GM18499 (cell line): ENCODE measurements around the gene GATAD1.
"Not testable (repeated sequence)": the region's sequence is repeated elsewhere in the genome, so short reads cannot be mapped to it uniquely, and the experiment has no call there.

Source experiments
- ATAC-seq: cut with Tn5 transposase; IDR thresholded peaks from one replicate; pipeline ENCODE4 v1.9.1; 2021; ENCODE audit warnings: moderate number of reproducible peaks; ENCODE audit not compliant: insufficient read depth, unreplicated experiment

GATAD1 gene

DNA sequence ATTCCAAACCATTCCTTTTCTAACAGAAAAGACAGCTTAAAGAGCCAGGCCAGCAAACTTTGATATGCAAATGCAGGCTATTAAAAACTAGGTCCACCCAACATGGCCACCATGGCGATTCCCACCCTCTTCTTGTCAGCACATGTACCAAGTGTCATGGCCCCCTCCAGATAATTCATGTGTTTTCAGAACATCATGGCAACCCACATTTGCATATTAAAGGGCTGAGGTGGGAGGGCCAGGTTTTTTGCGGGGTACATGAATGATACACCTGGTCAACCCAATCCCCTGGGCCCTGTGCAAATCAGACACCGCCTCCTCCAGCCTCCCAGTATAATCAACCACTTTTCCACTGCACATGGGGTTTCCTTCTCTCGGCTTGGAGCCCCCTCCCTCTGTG lies 31.4 kb downstream of the GATAD1 start:
- ATAC-seq: no peak

DNA sequence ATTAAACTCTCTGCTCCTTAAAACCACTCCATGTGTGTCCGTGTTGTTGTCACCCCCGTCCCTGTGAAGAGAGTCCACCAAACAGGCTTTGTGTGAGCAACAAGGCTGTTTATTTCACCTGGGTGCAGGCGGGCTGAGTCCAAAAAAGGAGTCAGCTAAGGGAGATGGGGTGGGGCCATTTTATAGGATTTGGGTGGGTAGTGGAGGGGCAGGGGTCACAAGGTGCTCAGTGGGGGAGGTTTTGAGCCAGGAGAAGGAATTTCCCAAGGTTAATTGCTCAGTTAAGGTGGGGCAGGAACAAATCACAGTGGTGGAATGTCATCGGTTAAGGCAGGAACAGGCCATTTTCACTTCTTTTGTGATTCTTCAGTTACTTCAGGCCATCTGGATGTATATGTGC lies 31.9 kb downstream of the GATAD1 start:
- not testable (repeated sequence) for ATAC-seq

DNA sequence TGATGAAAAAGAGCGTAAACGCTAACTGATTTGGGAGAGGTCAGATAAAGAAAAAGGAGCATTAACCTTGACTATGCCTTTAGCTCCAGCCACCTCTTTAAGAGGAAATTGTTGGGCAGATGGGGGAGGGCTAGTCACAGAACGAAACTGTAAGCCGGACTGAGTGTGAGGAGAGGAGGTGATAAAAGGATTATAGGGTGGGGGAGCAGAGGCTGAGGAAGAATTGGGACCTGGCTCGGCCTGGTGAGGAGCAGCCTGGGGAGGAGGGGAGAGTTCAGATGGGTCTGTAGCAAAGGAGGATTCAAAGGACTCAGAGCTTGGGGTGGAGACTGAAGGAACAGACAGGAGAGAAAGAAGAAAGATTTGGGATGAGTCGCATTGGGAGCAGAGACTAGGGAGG lies 36.3 kb downstream of the GATAD1 start:
- ATAC-seq: not testable (repeated sequence)

DNA sequence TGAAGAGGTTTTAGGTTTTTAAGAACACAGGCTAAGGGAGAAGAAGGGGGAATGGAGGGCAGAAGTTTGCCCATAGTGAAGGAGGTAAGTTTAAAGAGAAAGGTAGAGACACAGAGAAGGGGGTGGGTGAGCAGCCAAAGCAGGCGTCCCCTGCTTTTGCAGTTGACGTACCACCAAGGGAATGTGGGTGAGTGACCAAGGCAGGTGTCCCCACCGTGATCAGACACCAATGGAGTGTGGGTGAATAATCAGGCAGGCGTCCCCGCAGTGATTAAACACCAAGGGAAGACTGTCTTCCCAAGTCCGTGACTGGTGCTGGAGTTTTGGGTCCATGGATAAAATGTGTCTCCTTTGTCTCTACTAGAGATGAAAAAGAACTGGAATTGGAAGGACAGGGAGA lies 36.9 kb downstream of the GATAD1 start:
- ATAC-seq: not testable (repeated sequence)

DNA sequence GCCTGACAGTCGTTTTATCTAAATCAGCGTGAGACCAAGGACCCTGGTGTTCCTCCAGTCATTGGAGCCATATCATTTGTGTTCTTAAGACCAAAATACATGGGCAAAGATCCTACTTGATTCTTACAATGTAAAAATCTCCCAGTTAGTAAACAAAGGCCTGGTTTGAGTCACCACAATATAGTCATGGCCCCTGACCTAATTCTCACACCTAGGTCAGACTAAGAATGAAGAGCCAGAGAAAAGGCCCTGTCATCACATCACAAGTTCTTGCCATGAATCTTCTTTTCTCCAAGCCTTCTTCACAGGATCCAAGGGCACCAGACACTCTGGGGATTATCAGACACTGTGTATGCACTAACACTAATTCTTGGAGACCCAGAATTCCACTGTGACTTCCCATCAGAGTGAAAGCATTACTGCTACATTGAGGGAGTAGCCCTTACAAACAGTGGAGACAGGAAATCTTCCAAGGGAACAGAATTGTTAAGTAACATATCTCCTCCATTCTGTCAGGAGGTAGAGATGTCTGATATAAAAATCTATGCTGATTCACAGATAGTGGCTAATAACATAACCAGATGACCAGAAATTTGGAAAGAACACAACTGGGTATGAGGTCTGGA lies 38.1 kb downstream of the GATAD1 start:
- no peak for ATAC-seq

DNA sequence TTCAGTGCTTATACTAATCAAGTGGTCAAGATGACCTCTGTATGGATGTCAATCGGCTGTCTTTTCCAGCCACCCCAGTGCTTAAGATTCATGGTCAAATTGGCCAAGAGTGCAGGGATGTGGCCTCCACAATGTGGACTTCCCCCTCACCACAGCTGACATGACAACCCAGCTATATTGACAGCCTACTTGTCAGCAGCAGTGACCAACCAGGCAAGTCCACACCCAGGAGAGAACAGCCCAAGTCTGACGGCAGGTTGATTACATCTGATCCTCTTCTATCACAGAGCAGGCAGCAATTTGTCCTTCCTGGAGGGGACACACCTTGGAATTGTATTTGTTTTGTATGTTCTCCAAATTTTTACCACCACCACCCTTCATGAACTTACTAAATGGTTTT lies 38.7 kb downstream of the GATAD1 start:
- no peak for ATAC-seq

DNA sequence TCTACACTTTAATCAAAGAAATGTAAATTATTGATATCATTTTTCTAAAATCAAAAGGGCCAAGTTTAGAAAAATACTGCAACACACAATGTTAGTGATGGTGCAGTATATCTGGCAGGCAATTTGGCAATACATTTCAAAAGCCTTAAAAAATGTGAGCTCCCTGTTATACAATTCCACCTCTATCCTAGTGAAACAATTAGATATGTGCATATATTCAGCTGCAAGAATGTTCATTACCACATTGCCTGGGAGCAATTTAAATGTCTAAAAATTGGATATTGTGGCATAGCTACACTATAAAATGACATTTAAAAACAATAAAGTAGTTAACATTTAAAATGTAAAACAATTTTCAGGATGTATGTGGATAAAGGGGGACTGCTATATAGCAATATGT lies 40.5 kb downstream of the GATAD1 start:
- no peak for ATAC-seq

DNA sequence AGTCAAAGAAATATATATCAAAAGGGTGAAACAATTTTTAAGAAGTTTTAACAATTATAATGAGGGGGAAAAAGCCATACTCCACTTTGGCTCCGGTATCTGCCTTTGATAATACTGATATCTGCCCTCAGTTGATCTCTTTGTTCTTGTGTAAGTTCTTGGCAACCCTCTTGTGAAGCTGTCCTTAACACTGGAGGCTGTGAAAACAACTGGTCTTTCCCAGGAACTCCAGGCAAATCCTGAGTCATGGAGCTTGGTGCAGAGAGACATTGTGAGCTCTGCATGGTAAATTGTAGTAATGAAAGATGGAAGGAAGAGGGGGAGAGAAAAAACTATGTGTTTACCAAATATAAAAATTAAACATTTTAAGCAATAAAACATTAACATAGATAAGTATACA lies 42.4 kb downstream of the GATAD1 start:
- ATAC-seq: no peak

DNA sequence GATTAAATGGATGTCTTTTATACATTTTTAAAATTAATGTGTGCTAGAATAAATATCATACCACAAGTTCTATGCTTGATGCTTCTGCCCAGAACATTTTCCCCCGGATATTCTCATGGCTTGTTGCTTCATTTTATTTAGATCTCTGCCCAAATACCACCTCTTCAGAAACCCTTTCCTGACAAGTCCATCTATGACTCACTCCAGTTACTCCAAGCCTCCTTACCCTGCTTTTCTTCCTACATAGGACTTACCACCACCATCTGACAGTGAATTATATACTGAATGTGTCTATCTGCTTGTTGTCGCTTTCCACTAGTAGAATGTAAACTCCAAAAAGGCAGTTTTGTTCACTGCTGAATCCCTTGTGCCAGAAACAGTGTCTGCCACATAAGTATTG lies 49.6 kb downstream of the GATAD1 start:
- ATAC-seq: no peak

DNA sequence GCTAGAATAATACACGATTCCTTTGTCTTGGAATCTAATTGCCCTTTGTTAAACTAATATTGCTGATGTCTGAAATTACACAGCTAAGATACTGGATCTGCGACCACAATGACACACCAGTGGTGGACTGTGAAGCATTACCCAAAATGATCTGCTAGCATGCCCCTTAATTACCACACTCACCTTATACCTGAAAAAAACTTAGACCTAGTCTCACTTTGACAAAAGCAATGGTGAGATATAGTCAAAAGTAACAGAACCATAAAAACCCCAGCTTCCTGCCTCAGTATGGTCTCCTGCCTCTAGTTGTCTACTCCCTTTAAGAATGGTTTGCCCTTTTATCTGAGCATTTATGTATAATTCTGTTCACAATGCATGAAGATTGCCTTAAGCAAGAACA lies 51.3 kb downstream of the GATAD1 start:
- ATAC-seq: no peak

DNA sequence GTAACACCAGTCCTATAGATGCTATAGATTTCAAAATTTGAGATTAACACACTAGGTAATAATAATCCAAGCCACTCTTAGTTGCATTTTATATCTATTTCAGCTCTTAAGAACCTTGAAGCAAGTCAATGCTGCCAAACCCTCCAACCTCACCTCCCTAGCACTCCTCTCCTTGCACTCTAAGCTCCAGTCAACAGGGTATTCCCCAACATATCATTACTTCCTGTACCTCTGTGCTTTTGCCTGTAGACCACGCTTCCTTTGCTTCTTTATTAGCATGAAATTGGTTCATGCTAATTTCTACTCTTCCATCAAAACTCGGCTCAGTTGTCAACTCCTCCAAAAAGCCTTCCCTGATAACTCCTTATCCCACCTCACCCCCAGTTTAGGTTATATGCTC lies 56.5 kb downstream of the GATAD1 start:
- ATAC-seq: no peak

DNA sequence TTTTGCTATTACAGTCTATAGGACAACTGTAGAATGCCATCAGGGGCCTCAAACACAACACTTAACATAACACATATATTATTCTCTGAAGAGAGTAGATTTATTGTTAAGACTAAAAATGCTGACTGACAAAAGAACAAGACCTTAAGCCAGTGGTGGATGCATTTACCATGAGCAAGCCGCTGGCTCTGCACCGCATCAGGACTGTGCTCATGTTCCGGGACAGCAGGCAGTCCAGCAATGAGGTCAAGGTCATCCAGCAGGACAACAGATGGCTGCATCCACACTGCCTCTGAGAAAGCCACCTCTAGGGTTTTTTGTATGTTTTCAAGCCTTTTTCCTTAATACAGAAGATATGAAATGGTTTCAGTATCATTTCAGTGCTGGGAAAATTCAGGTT lies 57.3 kb downstream of the GATAD1 start:
- no peak for ATAC-seq

DNA sequence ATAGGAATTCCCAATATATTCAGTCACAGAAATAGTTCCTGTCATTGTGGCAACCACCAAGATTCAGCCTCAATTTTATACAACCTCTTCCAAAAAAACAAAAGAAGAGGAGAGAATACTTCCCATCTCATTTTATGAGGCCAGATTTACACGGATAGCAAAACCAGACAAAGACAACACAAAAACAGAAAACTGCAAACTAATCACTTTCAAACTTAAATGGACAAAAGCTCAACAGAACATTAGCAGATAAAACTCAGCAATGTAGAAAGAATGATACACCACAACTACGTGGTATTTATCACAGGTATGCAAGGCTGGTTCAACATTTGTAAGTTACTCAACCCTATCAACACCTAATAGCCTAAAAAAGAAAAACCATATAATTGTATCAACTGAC lies 59.1 kb downstream of the GATAD1 start:
- no peak for ATAC-seq

DNA sequence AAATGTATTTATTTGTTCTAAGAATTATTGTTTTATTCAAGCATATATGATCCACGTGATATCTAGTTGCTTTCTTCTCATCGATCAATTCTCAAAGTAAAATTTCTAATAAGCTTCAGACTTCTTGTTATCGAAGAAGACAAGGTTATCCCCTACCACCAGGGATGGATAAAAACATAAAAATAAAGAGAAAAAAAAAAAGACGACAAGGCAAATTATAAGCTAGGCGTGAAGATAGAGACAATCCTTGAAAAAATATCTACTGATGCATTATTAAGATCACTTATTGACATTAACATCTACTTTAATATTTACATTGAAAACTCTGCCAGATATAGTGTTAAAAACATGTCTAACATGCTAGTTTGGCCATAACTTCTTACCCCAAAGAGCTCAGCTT lies 61.7 kb downstream of the GATAD1 start:
- no peak for ATAC-seq
